ENCODE measurements around the gene CCNF.
"Not testable (repeated sequence)": the region's sequence is repeated elsewhere in the genome, so short reads cannot be mapped to it uniquely, and the experiment has no call there.

CCNF gene

GRCh38 chr16:2429034-2429770 is at the start of gene CCNF:
Gene CCNF (plus strand): TSS chr16:2429447. CDS start chr16:2429482, 35 bp downstream.
- DNase-seq, result peak; percentile 96 to 99 (median 98)

GRCh38 chr16:2383501-2383900 is 45.7 kb upstream of the CCNF start:
- DNase-seq, result peak; percentile 5 to 53 (median 24)

GRCh38 chr16:2384426-2384825 is 44.8 kb upstream of the CCNF start:
- DNase-seq, result peak; percentile 13 to 28 (median 23)

GRCh38 chr16:2385190-2385836 is 43.9 kb upstream of the CCNF start:
- DNase-seq, result no peak

GRCh38 chr16:2385982-2386381 is 43.3 kb upstream of the CCNF start:
- DNase-seq, result not testable (repeated sequence)

- no peak for DNase-seq
These were observed 42.3 kb upstream of the CCNF start for GRCh38 chr16:2386990-2387389.

- DNase-seq, result no peak
These were observed 40.9 kb upstream of the CCNF start for GRCh38 chr16:2388139-2388874.

GRCh38 chr16:2388875-2389433 is 40.3 kb upstream of the CCNF start:
- DNase-seq, result peak in 1 of 3 donors; percentile 19

- DNase-seq, result no peak
These were observed 37.2 kb upstream of the CCNF start for GRCh38 chr16:2392025-2392424.

- no peak for DNase-seq
These were observed 30.7 kb upstream of the CCNF start for GRCh38 chr16:2398520-2398919.

- DNase-seq, result no peak
These were observed 25.1 kb upstream of the CCNF start for GRCh38 chr16:2404099-2404498.

GRCh38 chr16:2415085-2415484 is 14.2 kb upstream of the CCNF start:
- DNase-seq, result no peak

GRCh38 chr16:2420035-2420434 is 9.2 kb upstream of the CCNF start:
- peak in 1 of 3 donors; percentile 29 for DNase-seq

GRCh38 chr16:2422123-2422867 is 7.0 kb upstream of the CCNF start:
- no peak for DNase-seq

GRCh38 chr16:2424061-2425007 is 4.9 kb upstream of the CCNF start:
- no peak for DNase-seq

- DNase-seq, result no peak
These were observed 4.2 kb upstream of the CCNF start for GRCh38 chr16:2425008-2425518.

GRCh38 chr16:2425825-2426430 is 3.3 kb upstream of the CCNF start:
- no peak for DNase-seq

GRCh38 chr16:2426941-2427361 is 2.3 kb upstream of the CCNF start:
- DNase-seq, result no peak

GRCh38 chr16:2427526-2427925 is 1.7 kb upstream of the CCNF start:
- DNase-seq, result no peak

- DNase-seq, result peak in 1 of 3 donors; percentile 17
These were observed 1.0 kb upstream of the CCNF start for GRCh38 chr16:2428051-2428783.

Measured in suppressor macrophage treated with lipopolysaccharide for 1 hour (primary cell).